B cell (primary cell): Measurements from ENCODE around the gene INSR. TPM values are rescaled to one million over a fixed set of nuclear protein-coding genes. Genes with fewer than 3 reads are reported as not detected.

Experiments
- ATAC-seq: fragments of 200-7000 bp; cut with Tn5 transposase; one replicate; pipeline ENCODE4 v1.10.0; 2021; ENCODE audit warnings: low read depth, mild to moderate bottlenecking, moderate number of reproducible peaks, moderate library complexity
- CTCF ChIA-PET: fragments of 350-600 bp; sonication (Branson Sonifier 250); formaldehyde crosslinking; loops from one replicate; lab custom pipeline; 2021; ENCODE audit warnings: antibody characterized with exemption, inconsistent platforms; lab: Charles Lee
- POLR2A ChIA-PET: fragments of 350-600 bp; sonication (Branson Sonifier 250); formaldehyde crosslinking; loops from one replicate; lab custom pipeline; 2021; ENCODE audit warnings: antibody characterized with exemption; lab: Charles Lee
- DNase-seq: peaks from one replicate; pipeline ENCODE4 v3.0.0; 2013
- H2AFZ ChIP-seq: 2 replicates; pipeline ENCODE4 v1.6.1; 2012; ENCODE audit warnings: mild to moderate bottlenecking, low read depth, low read length; ENCODE audit not compliant: insufficient read depth, poor library complexity, severe bottlenecking
- H3K27ac ChIP-seq, 2 donors: 1 replicate in 1 of 2; 2 replicates in 1 of 2; pipeline ENCODE4 v1.5.1; 2012 to 2013; ENCODE audit warnings: low read length in 2 of 2, mild to moderate bottlenecking in 2 of 2, moderate library complexity in 1 of 2
- H3K27me3 ChIP-seq, 4 experiments: fragments of 200-600 bp in 1 of 4; sonication (generic) in 1 of 4; replicated peaks in 1 of 4; 1 replicate in 2 of 4; 2 replicates in 2 of 4; pipeline versions ENCODE4 v1.6.1 to v1.7.0; 2013 to 2016; ENCODE audit warnings: low read length in 3 of 4, mild to moderate bottlenecking in 2 of 4, mixed read lengths in 1 of 4, moderate library complexity in 1 of 4; ENCODE audit not compliant: insufficient read depth in 4 of 4, control insufficient read depth in 3 of 4; ENCODE audit errors: control extremely low read depth in 1 of 4
- H3K36me3 ChIP-seq, 2 experiments: replicated peaks in 1 of 2; 1 replicate in 1 of 2; 2 replicates in 1 of 2; pipeline versions ENCODE4 v1.6.1 to v1.7.1; 2013; ENCODE audit warnings: low read length in 1 of 2; ENCODE audit not compliant: insufficient read depth in 2 of 2, control insufficient read depth in 1 of 2; ENCODE audit errors: control extremely low read depth in 1 of 2, extremely low read depth in 1 of 2
- H3K4me1 ChIP-seq, 2 donors: fragments of 200-600 bp in 1 of 2; sonication (generic) in 1 of 2; 1 replicate in 1 of 2; 2 replicates in 1 of 2; pipeline versions ENCODE4 v1.5.1 to v1.6.1; 2013 to 2017; ENCODE audit warnings: low read length in 2 of 2; ENCODE audit not compliant: control insufficient read depth in 2 of 2, insufficient read depth in 2 of 2
- H3K4me2 ChIP-seq: replicated peaks from 2 replicates; pipeline ENCODE3; 2012; ENCODE audit warnings: mild to moderate bottlenecking, low read depth, low read length; ENCODE audit not compliant: poor library complexity, severe bottlenecking
- H3K4me3 ChIP-seq, 5 experiments: fragments of 200-600 bp in 1 of 5; sonication (generic) in 1 of 5; 1 replicate in 3 of 5; 2 replicates in 2 of 5; pipeline versions ENCODE4 v1.5.1 to v1.7.0; 2011 to 2016; ENCODE audit warnings: low read length in 4 of 5, mild to moderate bottlenecking in 4 of 5, low read depth in 2 of 5, control low read depth in 1 of 5, moderate library complexity in 1 of 5; ENCODE audit not compliant: insufficient read depth in 1 of 5; ENCODE audit errors: control extremely low read depth in 1 of 5, extremely low read depth in 1 of 5
- H3K79me2 ChIP-seq: fragments of 200-600 bp; sonication (generic); one replicate; pipeline ENCODE4 v1.6.0; 2016; ENCODE audit warnings: low read length; ENCODE audit not compliant: control insufficient read depth, insufficient read depth
- H3K9ac ChIP-seq: fragments of 200-600 bp; sonication (generic); 2 replicates; pipeline ENCODE4 v1.6.1; 2017; ENCODE audit warnings: mild to moderate bottlenecking, low read length, moderate library complexity
- H3K9me3 ChIP-seq, 3 donors: one replicate each; pipeline versions ENCODE4 v1.6.1 to v1.7.1; 2013; ENCODE audit warnings: low read length in 2 of 3; ENCODE audit not compliant: control insufficient read depth in 2 of 3, insufficient read depth in 1 of 3; ENCODE audit errors: control extremely low read depth in 1 of 3
- H4K20me1 ChIP-seq: 2 replicates; pipeline ENCODE4 v1.6.0; 2012; ENCODE audit warnings: mild to moderate bottlenecking, low read length; ENCODE audit not compliant: insufficient read depth, control insufficient read depth, poor library complexity, severe bottlenecking
- H3K27ac Mint-ChIP-seq: one replicate; pipeline ENCODE4 v1.8.0; 2021; ENCODE audit warnings: mixed read lengths
- H3K27me3 Mint-ChIP-seq: one replicate; pipeline ENCODE4 v1.8.0; 2021; ENCODE audit warnings: mixed read lengths
- H3K4me1 Mint-ChIP-seq: one replicate; pipeline ENCODE4 v1.8.0; 2021; ENCODE audit warnings: mixed read lengths
- H3K4me3 Mint-ChIP-seq: one replicate; pipeline ENCODE4 v1.8.0; 2021; ENCODE audit warnings: mixed read lengths
- H3K9me3 Mint-ChIP-seq: one replicate; pipeline ENCODE4 v1.8.0; 2022; ENCODE audit warnings: mixed read lengths; ENCODE audit not compliant: insufficient read depth
- CTCF ChIP-seq: fragments of 200-600 bp; IDR thresholded peaks from one replicate; pipeline ENCODE4 v1.8.0; 2022; ENCODE audit warnings: antibody characterized with exemption, mild to moderate bottlenecking
- EZH2 ChIP-seq: IDR thresholded peaks from 2 replicates; pipeline ENCODE4 v1.6.1; 2012; ENCODE audit warnings: borderline replicate concordance, low read depth, mild to moderate bottlenecking, moderate library complexity, low read length; ENCODE audit not compliant: insufficient read depth, poor library complexity, severe bottlenecking
- WGBS: methylation state at CpG from one replicate; pipeline ENCODE4 v1.1.5; 2013; ENCODE audit warnings: missing lambda C conversion rate; ENCODE audit not compliant: insufficient coverage; 5-methylcytosine and 5-hydroxymethylcytosine counted together
- intact Hi-C: fragments of 100-400 bp; cut with micrococcal nuclease; formaldehyde crosslinking; loops from one replicate; pipeline ENCODE4 v1.10.0; 2022
- polyA plus RNA-seq: library from polyadenylated mRNA; depleted of rRNA; stranded (reverse); fragments of >200 nt; gene quantifications from 2 replicates; pipeline ENCODE4 v1.2.3, GENCODE V29; 2012
- total RNA-seq, 2 donors: library from RNA; stranded (reverse); fragments of 120-200 nt in 1 of 2; gene quantifications; 1 replicate in 1 of 2; 2 replicates in 1 of 2; pipeline versions ENCODE4 v1.2.3 to v1.2.4, GENCODE V29; 2013 to 2022

The INSR gene
- total and polyA plus RNA-seq, 2 donors (not counting 1 experiment from before 2014, with no cell fraction given), result 1.4 to 6.3 TPM

GRCh38 chr19:7288131-7288530 lies 6.1 kb downstream of the INSR start:
- Mint-ChIP-seq H3K27ac (no peak overlapping the region), H3K4me1 (peaks cover 18% of the 10 kb centered on the region), H3K9me3 (no peaks in the 10 kb centered on the region), H3K4me3 (no peak overlapping the region), H3K27me3 (peaks cover 18% of the 10 kb centered on the region)
- H3K4me3 ChIP-seq, result no peak overlapping the region
- no peak for ATAC-seq
- H3K4me1 ChIP-seq, result peaks cover 2 to 10% of the 10 kb centered on the region in 2 donors
- no peaks in the 10 kb centered on the region for H3K79me2 ChIP-seq
- H3K4me2 ChIP-seq, result no peak overlapping the region
- intact Hi-C loops, result no loop called here
- no peaks in the 10 kb centered on the region for H4K20me1 ChIP-seq
- H3K27me3 ChIP-seq, result peaks cover 0 to 6% (median 0%) of the 10 kb centered on the region in 4 experiments
- DNase-seq, result no peak
- 80% methylated on average over 1 of the region's 1 CpG for WGBS
- no peak overlapping the region for H3K9ac ChIP-seq
- H3K27ac ChIP-seq, result no peak overlapping the region
- POLR2A ChIA-PET, result no interaction called here
- TF ChIP-seq EZH2, result no peak
- no peak for TF ChIP-seq CTCF
- CTCF ChIA-PET, result interaction anchor here (0.7 kb wide), 3 partner anchors 75 to 956 kb away, joined by 3 to 5 read pairs (median 3); no protein-coding TSS in a partner anchor
- no peaks in the 10 kb centered on the region for H3K9me3 ChIP-seq
- H2AFZ ChIP-seq, result no peak overlapping the region
- H3K36me3 ChIP-seq, result no peaks in the 10 kb centered on the region

- no peak for DNase-seq
- TF ChIP-seq CTCF, result no peak
- no peak for TF ChIP-seq EZH2
- H3K9me3 Mint-ChIP-seq, result no peaks in the 10 kb centered on the region
- Histone ChIP-seq H3K9ac (no peak overlapping the region), H3K36me3 (no peaks in the 10 kb centered on the region), H3K27ac (no peak overlapping the region), H3K27me3 (peaks cover 0 to 2% (median 0%) of the 10 kb centered on the region in 4 experiments), H3K4me3 (no peak overlapping the region), H3K79me2 (no peaks in the 10 kb centered on the region), H2AFZ (no peak overlapping the region), H3K9me3 (no peaks in the 10 kb centered on the region), H3K4me1 (peaks cover 0 to 7% of the 10 kb centered on the region in 2 donors), H3K4me2 (no peak overlapping the region), H4K20me1 (no peaks in the 10 kb centered on the region)
- WGBS, result 87% methylated on average over 10 of the region's 10 CpGs
- H3K27me3 Mint-ChIP-seq, result peaks cover 14% of the 10 kb centered on the region
- H3K4me3 Mint-ChIP-seq, result no peak overlapping the region
- H3K4me1 Mint-ChIP-seq, result peaks cover 14% of the 10 kb centered on the region
- no peak for ATAC-seq
- ChIA-PET POLR2A (no interaction called here), CTCF (interaction anchor here (0.7 kb wide), 1 partner anchor 955 kb away, joined by 3 read pairs; no protein-coding TSS in a partner anchor)
- H3K27ac Mint-ChIP-seq, result no peak overlapping the region
- intact Hi-C loops, result no loop called here
Observed at GRCh38 chr19:7287722-7288121, 6.5 kb downstream of the INSR start.
